ENCODE results near the gene NR2F1.

Gene NR2F1

GRCh38 chr5:93585767-93586385 is 2.9 kb downstream of the NR2F1 start (continued):
- TF ChIP-seq ZNF23 (tag by site-specific recombination; IDR thresholded peaks at IDR 0.05; ENCODE audit: borderline replicate concordance): no peak
- no peak for TF ChIP-seq ZNF311 (tag by site-specific recombination; IDR thresholded peaks at IDR 0.05; ENCODE audit: borderline replicate concordance)
- TF ChIP-seq YY1 (tag by site-specific recombination; IDR thresholded peaks at IDR 0.05): no peak
- TF ChIP-seq ZNF596 (tag by site-specific recombination; IDR thresholded peaks at IDR 0.05): peak; percentile 20; the same call in 1 of the 2 replicates
- TF ChIP-seq ZNF366 (tag by site-specific recombination; conservative IDR thresholded peaks at IDR 0.05): peak; percentile 64; the same call in 1 of the 2 replicates
- TF ChIP-seq ZBTB26 (tag by site-specific recombination; optimal IDR thresholded peaks at IDR 0.05): no peak
- TF ChIP-seq KLF17 (tag by site-specific recombination; IDR thresholded peaks at IDR 0.05): no peak
- no peak for TF ChIP-seq ZNF621 (tag by site-specific recombination; IDR thresholded peaks at IDR 0.05)
- no peak for TF ChIP-seq ZNF629 (tag by site-specific recombination; IDR thresholded peaks at IDR 0.05)
- TF ChIP-seq ZNF112 (tag by site-specific recombination; IDR thresholded peaks at IDR 0.05): no peak
- TF ChIP-seq GLIS1 (tag by site-specific recombination; IDR thresholded peaks at IDR 0.05): no peak

GRCh38 chr5:93586736-93587596 is 3.9 kb downstream of the NR2F1 start:
- peaks cover 27% of the 10 kb centered on the region for H3K4me1 ChIP-seq (ENCODE audit: control insufficient read depth, insufficient read depth, low read length)
- CTCF ChIA-PET: interaction anchor here (0.6 to 1.2 kb wide), 6 partner anchors 24 to 948 kb away, joined by 3 to 4 read pairs (median 3); no protein-coding TSS in a partner anchor
- peaks cover 15 to 45% of the 10 kb centered on the region in 2 experiments for H3K36me3 ChIP-seq (ENCODE audit: control insufficient read depth in 2 of 2, insufficient read depth in 1 of 2, low read length in 2 of 2)
- TF ChIP-seq ZBTB44 (tag by site-specific recombination; IDR thresholded peaks at IDR 0.05): peak; percentile 44; the same call in 1 of the 2 replicates
- TF ChIP-seq PRDM6 (tag by site-specific recombination; IDR thresholded peaks at IDR 0.05): peak; percentile 44; the same call in 1 of the 2 replicates
- no peak for TF ChIP-seq PATZ1 (tag by site-specific recombination; IDR thresholded peaks at IDR 0.05)
- TF ChIP-seq SP2 (tag by site-specific recombination; IDR thresholded peaks at IDR 0.05): no peak
- TF ChIP-seq SCRT1 (tag by site-specific recombination; IDR thresholded peaks at IDR 0.05; ENCODE audit: borderline replicate concordance): no peak
- no peak for TF ChIP-seq ZNF121 (tag by site-specific recombination; IDR thresholded peaks at IDR 0.05)
- no peak for TF ChIP-seq PRDM10 (tag by site-specific recombination; IDR thresholded peaks at IDR 0.05)
- TF ChIP-seq ZBTB20 (tag by site-specific recombination; IDR thresholded peaks at IDR 0.05): no peak
- no peak for TF ChIP-seq ZNF747 (tag by site-specific recombination; IDR thresholded peaks at IDR 0.05)
- TF ChIP-seq CTCF (tag by site-specific recombination; IDR thresholded peaks at IDR 0.05): no peak

More at GRCh38 chr5:93586736-93587596, 3.9 kb downstream of the NR2F1 start:
- POLR2A ChIA-PET: interaction anchor here (0.5 to 1.9 kb wide), 3 partner anchors 14 to 495 kb away, joined by 3 to 9 read pairs (median 8); no protein-coding TSS in a partner anchor
- Histone ChIP-seq H3K4me3 (ENCODE audit: low read depth, low read length) (no peak overlapping the region), H3K9me3 (ENCODE audit: control insufficient read depth, insufficient read depth, low read depth, low read length) (no peaks in the 10 kb centered on the region), H3K27ac (ENCODE audit: extremely low read depth, low read depth, low read length) (peak overlapping the region; percentile 16; the same call in 1 of the 2 replicates)
